Stimulated activated CD8-positive, alpha-beta memory T cell treated with anti-CD3 and anti-CD28 coated beads, Interleukin-4, amount 100 ng/mL, for 48 hours (primary cell): Measurements from ENCODE around the gene XAGE3.
"Not testable (repeated sequence)": the region's sequence is repeated elsewhere in the genome, so short reads cannot be mapped to it uniquely, and the experiment has no call there.

ENCODE experiments used
- DNase-seq: peaks from one replicate; pipeline ENCODE4 v3.0.0-alpha.2; 2020

Gene XAGE3

DNA sequence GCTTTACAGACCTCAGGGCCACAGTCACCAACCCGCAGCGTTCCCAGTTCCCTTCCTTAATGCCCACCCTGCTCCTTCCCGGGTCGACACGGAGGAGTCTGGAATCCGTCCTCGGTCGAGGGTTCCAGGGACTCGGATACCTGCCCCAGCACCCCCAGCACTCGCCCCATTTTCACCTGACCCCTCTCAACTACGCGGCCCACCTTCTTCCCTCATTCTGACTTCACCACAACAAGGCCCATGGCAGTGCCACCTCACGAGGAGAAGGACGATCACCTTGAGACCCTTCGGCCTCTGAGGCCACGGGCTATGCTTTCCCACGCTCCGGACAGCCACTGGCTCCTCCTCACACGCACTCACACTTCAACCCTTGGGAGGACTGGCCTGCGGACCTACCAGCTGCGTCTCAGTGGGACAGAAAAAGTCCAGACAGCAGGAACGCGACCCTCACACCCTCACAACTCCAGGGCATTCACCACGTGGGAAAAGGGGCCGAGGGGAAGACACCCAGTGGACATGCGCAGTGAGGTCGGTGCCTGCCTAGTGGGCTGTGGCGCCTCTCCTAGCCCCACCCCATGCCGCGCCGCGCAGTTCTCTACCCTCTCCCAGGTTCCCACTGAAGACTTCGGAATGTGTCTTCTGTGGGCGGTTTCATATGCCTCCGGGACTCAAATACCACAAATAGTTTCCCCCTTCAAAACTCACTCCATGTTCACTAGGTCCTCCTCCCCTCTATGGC, at the start of gene XAGE3:
XAGE3 (minus strand) TSS at position 474 of the 739 bp plus-strand sequence. CDS start 950 bp downstream, outside the sequence.
- DNase-seq, result no peak

DNA sequence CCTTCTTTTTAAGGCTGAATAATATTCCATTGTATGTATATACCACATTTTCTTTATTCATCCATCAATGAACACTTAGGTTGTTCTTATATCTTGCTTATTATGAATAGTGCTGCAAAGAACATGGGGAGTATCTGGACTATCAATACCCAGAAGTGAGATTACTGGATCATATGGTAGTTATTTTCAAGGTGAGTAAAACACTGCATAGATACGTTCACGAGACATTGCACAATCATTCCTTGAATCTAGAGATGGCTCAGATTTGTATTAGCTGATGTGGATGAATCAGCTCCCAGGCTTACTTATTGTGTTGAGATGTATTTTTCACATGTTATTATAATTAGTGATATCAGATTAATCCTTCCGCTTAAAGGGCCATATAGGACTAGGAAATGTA, 46.8 kb upstream of the XAGE3 start:
- not testable (repeated sequence) for DNase-seq

GRCh38 chrX:52913681-52914080, 45.8 kb upstream of the XAGE3 start:
- not testable (repeated sequence) for DNase-seq

GRCh38 chrX:52909313-52909969, 41.6 kb upstream of the XAGE3 start:
- not testable (repeated sequence) for DNase-seq

GRCh38 chrX:52907900-52908299, 40.0 kb upstream of the XAGE3 start:
- not testable (repeated sequence) for DNase-seq

DNA sequence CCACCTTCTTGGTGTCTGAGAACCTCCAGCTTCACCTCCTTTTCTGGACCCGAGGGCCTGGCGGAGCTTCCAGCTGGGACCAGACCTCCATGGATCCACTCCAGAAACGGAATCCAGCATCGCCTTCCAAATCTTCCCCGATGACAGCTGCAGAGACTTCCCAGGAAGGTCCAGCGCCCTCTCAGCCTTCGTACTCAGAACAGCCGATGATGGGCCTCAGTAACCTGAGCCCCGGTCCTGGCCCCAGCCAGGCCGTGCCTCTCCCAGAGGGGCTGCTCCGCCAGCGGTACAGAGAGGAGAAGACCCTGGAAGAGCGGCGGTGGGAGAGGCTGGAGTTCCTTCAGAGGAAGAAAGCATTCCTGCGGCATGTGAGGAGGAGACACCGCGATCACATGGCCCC, 39.3 kb upstream of the XAGE3 start:
- not testable (repeated sequence) for DNase-seq

DNA sequence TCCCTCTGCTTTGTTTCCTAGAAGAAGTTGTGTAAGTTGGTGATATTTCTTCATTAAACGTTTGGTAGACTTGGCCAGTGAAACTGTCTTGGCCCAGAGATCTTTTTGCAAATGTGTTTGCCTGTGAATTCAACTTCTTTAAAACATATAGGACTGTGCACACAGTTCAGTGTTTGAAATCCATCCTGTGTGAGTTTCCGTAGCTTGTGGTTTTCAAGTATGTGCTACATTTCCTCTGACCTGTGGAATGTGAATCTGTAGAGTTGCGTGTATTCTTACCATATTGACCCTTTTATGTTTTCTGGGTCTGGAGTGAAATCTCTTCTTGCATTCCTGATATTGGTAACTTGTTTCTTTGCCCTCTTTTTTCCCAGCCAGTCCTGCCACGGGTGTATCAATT, 38.2 kb upstream of the XAGE3 start:
- not testable (repeated sequence) for DNase-seq

DNA sequence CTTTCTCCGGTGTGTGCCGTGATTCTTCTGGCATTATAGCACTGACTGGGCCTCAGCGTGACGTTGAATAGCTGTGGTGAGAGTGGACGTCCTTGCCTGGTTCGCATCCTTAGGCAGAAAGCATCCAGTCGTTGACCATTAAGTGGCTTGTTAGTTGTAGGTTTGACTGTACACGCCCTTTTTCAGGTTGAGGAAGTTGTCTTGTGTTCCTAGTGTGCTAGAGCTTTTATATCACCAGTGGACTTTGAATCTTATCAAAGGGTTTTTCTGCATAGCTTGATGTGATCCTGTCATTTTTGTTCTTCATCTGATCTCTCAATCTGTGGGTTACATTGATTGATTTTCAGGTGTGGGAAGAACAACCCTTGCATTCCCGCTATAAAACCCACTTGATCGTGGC, 37.6 kb upstream of the XAGE3 start:
- not testable (repeated sequence) for DNase-seq

DNA sequence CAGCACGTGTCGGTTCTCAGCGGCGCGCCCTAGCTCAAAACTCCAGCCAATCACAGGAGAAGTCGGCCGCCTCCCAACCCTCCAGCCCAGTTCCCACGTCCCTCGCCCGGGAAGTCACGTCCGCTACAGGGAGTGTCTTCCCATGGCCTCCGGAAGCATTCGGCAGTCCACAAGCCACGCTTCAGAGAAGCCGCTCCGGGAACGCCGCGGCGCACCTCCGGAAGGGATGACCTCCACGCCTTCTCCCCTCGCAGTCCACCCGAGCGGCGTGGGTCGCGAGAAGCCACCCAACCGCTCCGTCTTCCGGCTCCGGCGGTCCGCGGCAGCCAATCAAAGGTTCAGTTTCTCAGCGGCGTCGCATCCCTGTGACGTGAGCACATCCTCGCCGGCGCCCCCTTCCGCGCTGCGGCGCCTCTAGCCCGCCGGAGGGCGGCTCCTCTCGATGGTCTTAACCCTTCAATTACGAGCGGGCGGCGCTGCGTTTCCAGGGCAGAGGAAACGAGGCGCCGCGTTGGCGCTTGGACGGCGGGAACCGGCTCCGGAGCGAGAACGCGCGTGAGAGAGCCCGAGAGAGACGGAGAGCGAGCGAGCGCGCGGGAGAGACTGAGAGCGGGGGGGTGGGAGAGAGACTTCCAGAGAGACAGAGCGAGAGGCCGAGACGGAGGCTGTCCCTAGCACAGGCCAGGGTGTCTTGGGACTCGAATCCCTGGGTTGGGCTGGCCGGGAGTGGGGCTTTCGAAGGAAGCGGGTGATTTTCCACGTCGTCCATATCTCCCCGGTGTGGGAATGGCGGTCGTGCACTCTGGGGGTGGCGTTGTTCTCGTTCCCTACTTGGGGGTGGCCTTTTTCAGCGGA, 29.2 kb upstream of the XAGE3 start, which contains the start of gene FAM156B:
FAM156B (plus strand) TSS at position 476 of the 855 bp plus-strand sequence. CDS start 9,896 bp downstream, outside the sequence.
- DNase-seq, result not testable (repeated sequence)

- DNase-seq, result not testable (repeated sequence)
Observed at GRCh38 chrX:52896438-52896837, 28.6 kb upstream of the XAGE3 start.

- DNase-seq, result not testable (repeated sequence)
Observed at GRCh38 chrX:52888090-52888489, 20.2 kb upstream of the XAGE3 start.

- DNase-seq, result not testable (repeated sequence)
Observed at GRCh38 chrX:52887459-52887858, 19.6 kb upstream of the XAGE3 start.

DNA sequence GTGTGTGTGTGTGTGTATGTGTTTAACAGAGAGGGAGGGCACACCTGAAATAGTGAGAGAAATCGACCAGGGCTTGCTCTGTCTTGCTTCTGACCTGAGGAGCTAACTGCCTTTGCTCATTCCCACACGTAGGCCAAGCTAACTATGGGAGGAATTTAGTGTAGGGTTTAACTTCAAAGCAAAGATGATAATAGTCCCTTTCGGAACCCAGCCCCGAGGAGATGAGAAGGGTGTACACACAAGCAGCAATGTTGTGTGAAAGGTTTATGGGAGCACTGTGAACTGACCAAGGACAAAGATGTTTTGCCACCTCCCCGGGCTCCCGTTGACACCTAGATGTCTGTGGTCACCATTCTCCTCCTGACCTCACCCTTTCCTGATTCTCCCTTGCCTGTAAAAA, 8.5 kb upstream of the XAGE3 start:
- DNase-seq, result not testable (repeated sequence)

DNA sequence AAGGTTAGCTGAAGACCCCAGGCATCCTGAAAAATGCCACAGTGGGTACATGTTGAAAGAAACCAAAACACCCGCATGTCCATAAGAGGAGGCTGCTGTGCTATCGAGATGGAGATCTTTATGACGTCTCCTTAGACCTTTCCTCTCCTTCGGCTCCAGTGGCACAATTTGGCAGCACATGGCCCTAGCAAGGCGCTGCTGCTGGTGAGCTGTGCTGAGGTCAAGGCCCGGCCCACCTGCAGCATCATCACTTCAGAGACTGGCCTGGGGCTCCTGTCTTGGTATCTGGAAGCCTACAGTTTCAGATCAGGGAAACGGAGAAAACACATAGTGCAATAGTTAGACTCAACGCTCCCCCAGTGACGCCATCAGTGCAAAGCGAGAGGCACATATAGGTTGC, 7.6 kb upstream of the XAGE3 start:
- DNase-seq, result not testable (repeated sequence)

DNA sequence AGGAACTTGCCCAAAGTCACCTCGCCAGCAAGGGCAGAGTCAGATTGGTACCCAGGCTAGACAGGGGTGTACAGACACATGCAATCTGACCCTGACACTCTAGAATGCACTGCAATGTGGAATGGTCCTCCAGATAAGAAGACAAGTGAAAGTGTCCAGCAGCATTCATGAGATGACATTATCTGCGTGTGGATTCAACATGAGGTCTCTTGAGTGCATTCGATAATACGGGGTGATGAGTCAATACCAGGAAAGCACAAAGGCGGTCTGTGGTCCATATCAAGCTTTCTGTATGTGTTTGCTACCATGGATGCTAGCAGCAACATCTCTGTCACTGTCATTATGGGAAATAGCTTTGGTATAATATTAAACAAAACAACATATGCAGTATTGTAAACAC, 6.8 kb upstream of the XAGE3 start:
- no peak for DNase-seq

- not testable (repeated sequence) for DNase-seq
Observed at GRCh38 chrX:52873825-52874224, 5.9 kb upstream of the XAGE3 start.

DNA sequence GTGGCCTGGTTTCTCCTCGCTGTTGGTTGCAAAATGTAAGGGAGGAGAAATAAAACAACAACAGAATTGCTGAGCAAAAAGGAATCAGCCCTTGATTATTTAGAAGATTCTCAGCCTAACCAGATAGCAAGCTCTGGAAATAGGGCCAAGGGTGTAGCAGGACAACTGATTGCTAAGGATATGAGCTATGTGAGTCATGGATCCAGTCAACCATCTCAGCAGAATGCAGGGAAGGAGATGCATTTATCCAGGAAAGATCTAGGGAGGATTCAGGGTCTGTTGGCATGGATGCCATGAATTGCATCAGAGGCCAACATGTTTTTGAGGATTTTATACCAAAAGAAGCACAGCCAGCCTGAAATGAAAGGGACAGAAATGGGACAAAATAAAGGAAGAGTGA, 2.2 kb upstream of the XAGE3 start:
- no peak for DNase-seq

DNA sequence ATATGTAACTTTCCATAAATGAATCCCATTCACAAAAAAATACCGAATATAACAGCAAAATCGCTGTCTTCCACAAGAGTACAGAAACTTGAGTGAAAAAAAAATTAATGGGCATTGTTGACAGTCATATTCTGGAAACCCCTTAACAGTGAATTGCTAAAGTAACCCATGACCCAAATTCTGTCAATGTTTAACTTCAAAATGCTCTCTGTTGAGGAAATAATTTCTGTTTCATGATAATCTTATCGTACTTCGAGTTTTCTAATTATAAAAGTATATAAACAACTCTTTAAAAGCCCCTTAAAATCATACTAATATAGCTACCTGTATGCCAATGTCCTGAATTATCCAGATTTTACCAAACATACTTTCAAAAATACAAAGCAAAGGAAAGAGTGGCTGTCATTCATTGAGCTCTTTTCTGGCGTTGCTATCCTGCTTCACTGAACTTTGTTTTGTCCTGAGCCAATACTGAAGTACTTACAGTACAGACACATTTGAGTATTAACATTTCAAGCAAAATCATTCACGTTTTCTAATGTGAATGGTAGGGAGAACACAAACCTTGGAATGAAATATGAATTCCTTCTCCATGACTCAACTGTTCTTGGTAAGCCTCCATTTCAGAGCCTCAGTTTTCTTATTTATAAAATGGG, 2.4 kb downstream of the XAGE3 start:
- no peak for DNase-seq

GRCh38 chrX:52856991-52857525, 10.8 kb downstream of the XAGE3 start:
- not testable (repeated sequence) for DNase-seq

DNA sequence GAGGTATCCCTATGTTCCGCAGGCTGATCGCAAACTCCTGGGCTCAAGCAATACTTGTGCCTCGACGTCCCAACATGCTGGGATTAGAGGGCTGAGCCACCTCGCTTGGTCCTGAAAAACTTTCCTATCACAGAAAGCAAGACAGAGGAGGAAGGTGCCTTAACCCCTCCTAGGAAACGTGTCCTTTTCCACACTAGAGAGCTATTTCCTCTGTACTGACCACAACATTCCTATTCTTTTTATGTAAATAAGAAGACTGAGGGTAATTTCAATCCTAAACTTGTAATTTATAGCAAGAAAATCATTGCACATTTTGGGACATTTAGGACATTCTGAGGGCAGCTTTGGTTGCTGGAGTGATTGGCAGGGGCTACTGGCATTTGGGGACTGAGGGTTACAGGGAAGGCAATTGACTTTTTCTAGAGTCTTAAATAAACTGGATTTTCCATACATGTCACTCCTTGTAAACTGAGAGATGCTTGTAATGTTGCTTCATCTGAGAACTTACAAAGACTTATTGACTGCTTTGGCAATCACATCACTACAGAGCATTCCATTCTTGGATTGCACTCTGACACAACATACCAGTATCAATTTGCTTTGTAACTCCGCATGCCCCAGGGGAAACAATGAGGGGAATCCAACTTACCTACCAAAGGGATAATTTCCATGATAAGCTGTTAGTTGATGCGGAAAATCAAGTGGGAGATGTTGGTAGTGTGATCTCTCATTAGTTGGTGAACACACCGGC, 15.6 kb downstream of the XAGE3 start:
- DNase-seq, result no peak

DNA sequence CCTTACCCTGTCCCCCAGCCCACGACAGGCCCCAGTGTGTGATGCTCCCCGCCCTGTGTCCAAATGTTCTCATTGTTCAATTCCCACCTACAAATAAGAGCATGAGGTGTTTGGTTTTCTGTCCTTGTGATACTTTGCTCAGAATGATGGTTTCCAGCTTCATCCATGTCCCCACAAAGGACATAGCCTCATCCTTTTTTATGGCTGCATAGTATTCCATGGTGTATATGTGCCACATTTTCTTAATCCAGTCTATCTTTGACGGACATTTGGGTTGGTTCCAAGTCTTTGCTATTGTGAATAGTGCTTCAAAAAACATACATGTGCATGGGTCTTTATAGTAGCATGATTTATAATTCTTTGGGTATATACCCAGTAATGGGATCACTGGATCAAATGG, 24.3 kb downstream of the XAGE3 start:
- DNase-seq, result not testable (repeated sequence)

DNA sequence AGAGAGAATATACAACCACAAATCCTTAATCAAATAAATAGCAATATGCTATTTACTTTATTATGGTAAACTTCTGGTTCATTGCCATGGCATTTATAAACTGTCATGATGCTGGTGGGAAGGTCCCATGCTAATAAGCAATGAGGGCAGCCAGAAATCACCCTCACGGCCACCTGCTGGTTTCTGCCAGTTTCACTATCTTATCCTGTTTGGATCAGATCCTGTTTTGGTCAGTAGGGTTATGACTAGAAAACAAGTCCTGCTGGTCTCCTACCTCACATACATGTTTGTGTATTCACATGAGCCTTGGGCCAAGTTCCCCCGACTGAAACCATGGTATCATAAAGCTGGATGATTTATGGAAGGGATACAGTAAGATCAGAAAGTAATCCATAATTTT, 28.7 kb downstream of the XAGE3 start:
- no peak for DNase-seq
